HepG2 (cell line): ENCODE results near the gene CLDN7. TPM values are rescaled to one million over a fixed set of nuclear protein-coding genes. Genes with fewer than 3 reads are reported as not detected.

Experiments used
- ATF7 ChIP-seq, 2 experiments: fragments of 450-650 bp in 1 of 2; sonication (generic) in 1 of 2; formaldehyde crosslinking in 1 of 2; IDR thresholded peaks; 2 replicates each; pipeline versions ENCODE4 v1.4.0 to v1.6.1; 2016 to 2020; ENCODE audit warnings: antibody characterized with exemption in 1 of 2, mild to moderate bottlenecking in 1 of 2, missing genetic modification reagents in 1 of 2
- MEF2D ChIP-seq: sonication (generic); formaldehyde crosslinking; IDR thresholded peaks from 2 replicates; pipeline ENCODE4 v1.5.1; 2020; ENCODE audit warnings: mild to moderate bottlenecking, missing genetic modification reagents
- MEIS2 ChIP-seq: sonication (generic); formaldehyde crosslinking; IDR thresholded peaks from 2 replicates; pipeline ENCODE4 v1.9.0; 2021; ENCODE audit warnings: mild to moderate bottlenecking, missing genetic modification reagents
- NONO ChIP-seq, 2 experiments: fragments of 450-650 bp in 1 of 2; sonication (generic) in 1 of 2; formaldehyde crosslinking in 1 of 2; IDR thresholded peaks in 1 of 2; conservative IDR thresholded peaks in 1 of 2; 2 replicates each; pipeline versions ENCODE4 v1.6.1 to v1.8.0; 2017 to 2022; ENCODE audit warnings: mild to moderate bottlenecking in 1 of 2, missing genetic modification reagents in 1 of 2, moderate library complexity in 1 of 2
- PHF20 ChIP-seq: sonication (generic); formaldehyde crosslinking; IDR thresholded peaks from 2 replicates; pipeline ENCODE4 v1.5.0; 2020; ENCODE audit warnings: mild to moderate bottlenecking, missing genetic modification reagents
- RARA ChIP-seq: IDR thresholded peaks from 2 replicates; pipeline ENCODE4 v1.6.1; 2016; ENCODE audit warnings: missing genetic modification reagents, missing compliant biosample characterization
- SIN3A ChIP-seq: IDR thresholded peaks from 2 replicates; pipeline ENCODE4 v1.6.1; 2011; ENCODE audit warnings: low read depth, mild to moderate bottlenecking, control low read depth, low read length, borderline replicate concordance
- SNAPC4 ChIP-seq: sonication (generic); formaldehyde crosslinking; IDR thresholded peaks from 2 replicates; pipeline ENCODE4 v1.4.0; 2020; ENCODE audit warnings: mild to moderate bottlenecking, missing genetic modification reagents
- YY1 ChIP-seq: IDR thresholded peaks from 2 replicates; pipeline ENCODE4 v1.6.1; 2011; ENCODE audit warnings: low read length, low read depth, moderate library complexity, mild to moderate bottlenecking; ENCODE audit not compliant: insufficient read depth, insufficient replicate concordance
- ZBTB25 ChIP-seq: IDR thresholded peaks from 2 replicates; pipeline ENCODE4 v1.6.1; 2018; ENCODE audit warnings: missing genetic modification reagents
- ZGPAT ChIP-seq: IDR thresholded peaks from 2 replicates; pipeline ENCODE4 v1.6.1; 2016; ENCODE audit warnings: mild to moderate bottlenecking
- ZNF274 ChIP-seq: sonication (generic); formaldehyde crosslinking; IDR thresholded peaks from 2 replicates; pipeline ENCODE4 v1.5.1; 2020; ENCODE audit warnings: mild to moderate bottlenecking, missing genetic modification reagents
- ZNF337 ChIP-seq: sonication (generic); formaldehyde crosslinking; IDR thresholded peaks from 2 replicates; pipeline ENCODE4 v1.5.1; 2020; ENCODE audit warnings: missing genetic modification reagents, low read depth, mild to moderate bottlenecking, borderline replicate concordance
- ZNF615 ChIP-seq: sonication (generic); formaldehyde crosslinking; IDR thresholded peaks from 2 replicates; pipeline ENCODE4 v1.5.0; 2020; ENCODE audit warnings: mild to moderate bottlenecking, missing genetic modification reagents, borderline replicate concordance
- ZNF747 ChIP-seq: sonication (generic); formaldehyde crosslinking; IDR thresholded peaks from 2 replicates; pipeline ENCODE4 v1.8.1; 2023; ENCODE audit warnings: missing genetic modification reagents, mild to moderate bottlenecking, borderline replicate concordance
- ZNF839 ChIP-seq: sonication (generic); formaldehyde crosslinking; IDR thresholded peaks from 2 replicates; pipeline ENCODE4 v1.4.0; 2020; ENCODE audit warnings: missing genetic modification reagents, mild to moderate bottlenecking, borderline replicate concordance
- polyA plus RNA-seq, 8 experiments: library from polyadenylated mRNA; depleted of rRNA in 3 of 8; stranded (reverse) in 7 of 8; unstranded in 1 of 8; fragments of >200 nt; fragmentation: Illumina TruSeq in 4 of 8; extraction: Trizol in 4 of 8; gene quantifications; 2 replicates each; pipeline versions ENCODE4 v1.2.1 to v1.2.3, GENCODE V29; 2011 to 2016; ENCODE audit warnings: low read depth in 4 of 8, missing spikeins in 1 of 8, mixed read lengths in 1 of 8; ENCODE audit not compliant: insufficient read depth in 1 of 8
- total RNA-seq, 5 experiments: library from RNA; depleted of rRNA; stranded (reverse); fragments of >200 nt; fragmentation: Illumina TruSeq; extraction: Trizol; gene quantifications; 2 replicates each; pipeline ENCODE4 v1.2.3, GENCODE V29; 2016; ENCODE audit warnings: low read depth in 1 of 5
- TF ChIP-seq, protein P1 (sequence below): sonication (generic); formaldehyde crosslinking; IDR thresholded peaks from 2 replicates; pipeline ENCODE4 v1.8.0; 2023; ENCODE audit warnings: mild to moderate bottlenecking, missing genetic modification reagents

CLDN7 gene
- total and polyA plus RNA-seq, 2 of the 13 experiments (the other 11 are each of a cell fraction or from before 2014, with no cell fraction given), result not detected

DNA sequence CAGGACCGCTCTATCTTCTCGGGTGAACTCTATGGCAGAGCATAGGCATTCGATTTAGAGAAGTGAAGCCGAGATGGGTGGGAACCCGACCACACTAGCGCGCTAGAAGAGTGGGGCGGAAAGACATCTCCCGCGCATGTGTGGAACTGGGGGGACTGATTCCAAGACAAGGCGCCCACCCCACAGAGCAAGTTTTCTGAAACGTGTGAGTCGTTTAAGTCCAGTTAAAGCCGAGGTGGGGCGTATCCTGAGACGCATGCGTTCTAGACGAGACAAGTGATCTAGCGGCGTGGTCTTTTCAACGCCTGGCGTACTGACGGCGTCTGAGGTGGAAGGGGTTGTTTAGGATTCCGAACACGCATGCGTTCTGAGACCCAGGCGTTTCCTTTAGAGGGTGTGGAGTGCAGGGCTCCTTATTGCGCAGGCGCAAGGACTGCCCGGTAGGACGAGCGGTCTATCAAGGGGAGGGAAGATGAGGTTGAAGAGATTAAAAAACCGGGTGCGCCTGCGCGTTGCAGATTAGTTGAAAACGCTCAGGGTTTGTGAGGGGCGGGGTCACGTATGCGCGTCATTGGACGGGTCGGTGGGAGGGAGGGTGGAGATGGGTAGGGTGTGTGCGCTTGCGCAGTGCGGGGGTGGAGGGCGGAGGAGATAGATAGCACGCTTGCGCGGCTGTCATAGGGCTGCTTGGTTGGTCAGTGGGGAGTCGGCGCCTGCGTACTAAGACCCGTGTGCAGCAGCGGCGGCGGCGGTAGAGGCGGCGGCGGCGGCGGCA is 44.8 kb upstream of the CLDN7 start, which contains the start of gene EIF5A (continued):
- peak; percentile 36; the same call in 1 of the 2 replicates for TF ChIP-seq MEF2D (CRISPR knock-in tag)
- TF ChIP-seq ZNF839 (CRISPR knock-in tag), result no peak
- peak; percentile 62; the same call in 1 of the 2 replicates for TF ChIP-seq SIN3A
- peak; percentile 86 for TF ChIP-seq ZBTB25
- peak; percentile 81 for TF ChIP-seq YY1
- TF ChIP-seq NONO (IDR thresholded peaks at IDR 0.05), result no peak
- peak; percentile 64; the same call in 1 of the 2 replicates for TF ChIP-seq NONO (CRISPR knock-in tag; conservative IDR thresholded peaks at IDR 0.05)
- no peak; the same call in 1 of the 2 replicates for TF ChIP-seq ZNF747
- peak; percentile 64 for TF ChIP-seq ZGPAT
- 0 out of 2 replicates have a peak, but pooled peaks have one; percentile 8 for TF ChIP-seq RARA (CRISPR knock-in tag)
- no peak for TF ChIP-seq ZNF615 (CRISPR knock-in tag)
- TF ChIP-seq ATF7 (IDR thresholded peaks at IDR 0.05), result no peak
- TF ChIP-seq ATF7 (CRISPR knock-in tag; IDR thresholded peaks at IDR 0.05), result 0 out of 2 replicates have a peak, but pooled peaks have one; percentile 53
- peak; percentile 54; the same call in 1 of the 2 replicates for TF ChIP-seq PHF20 (CRISPR knock-in tag)
- 0 out of 2 replicates have a peak, but pooled peaks have one; percentile 61 for TF ChIP-seq ZNF274 (CRISPR knock-in tag)
- TF ChIP-seq ZNF337, result 0 out of 2 replicates have a peak, but pooled peaks have one; percentile 58
- 0 out of 2 replicates have a peak, but pooled peaks have one; percentile 22 for TF ChIP-seq SNAPC4 (CRISPR knock-in tag)
- TF ChIP-seq, protein P1, sequence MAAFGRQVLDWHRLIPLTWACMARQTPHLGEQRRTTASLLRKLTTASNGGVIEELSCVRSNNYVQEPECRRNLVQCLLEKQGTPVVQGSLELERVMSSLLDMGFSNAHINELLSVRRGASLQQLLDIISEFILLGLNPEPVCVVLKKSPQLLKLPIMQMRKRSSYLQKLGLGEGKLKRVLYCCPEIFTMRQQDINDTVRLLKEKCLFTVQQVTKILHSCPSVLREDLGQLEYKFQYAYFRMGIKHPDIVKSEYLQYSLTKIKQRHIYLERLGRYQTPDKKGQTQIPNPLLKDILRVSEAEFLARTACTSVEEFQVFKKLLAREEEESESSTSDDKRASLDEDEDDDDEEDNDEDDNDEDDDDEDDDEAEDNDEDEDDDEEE (CRISPR knock-in tag), result no peak
- no peak for TF ChIP-seq MEIS2 (CRISPR knock-in tag)
